Activated naive CD8-positive, alpha-beta T cell treated with anti-CD3 and anti-CD28 coated beads for 36 hours (primary cell): Measurements from ENCODE around the gene PSMD12. TPM values are rescaled to one million over a fixed set of nuclear protein-coding genes. Genes with fewer than 3 reads are reported as not detected.

Experiments used
- total RNA-seq, 2 experiments: library from RNA; stranded (reverse); gene quantifications; one replicate each; pipeline ENCODE4 v1.2.3, GENCODE V29; 2021

PSMD12 gene
- total RNA-seq, 2 experiments from 2014 or later = 105 to 110 TPM

Other genes starting within 250 kb of the PSMD12 start
- gene HELZ, start 121.4 kb downstream of the PSMD12 start, total RNA-seq = 10 to 100 TPM; 47.9 to 53.9 TPM
- 10 to 100 TPM; 50.1 to 51.1 TPM for gene PITPNC1, start 10.7 kb upstream of the PSMD12 start, total RNA-seq